Esophagus muscularis mucosa (tissue), 3 donors: ENCODE results near the gene TTLL3.

Experiments used
- POLR2A ChIP-seq: fragments of 450-650 bp; IDR thresholded peaks from one replicate; pipeline ENCODE4 v1.6.1; 2017; ENCODE audit warnings: antibody characterized with exemption, moderate library complexity, mild to moderate bottlenecking, low read depth
- POLR2AphosphoS5 ChIP-seq, 2 donors: sonication (generic); formaldehyde crosslinking; IDR thresholded peaks; one replicate each; pipeline ENCODE4 v1.6.1; 2017; ENCODE audit warnings: antibody characterized with exemption in 2 of 2
- TF ChIP-seq, protein P1 (sequence below), 3 experiments: fragments of 200-600 bp in 2 of 3; fragments of 450-650 bp in 1 of 3; sonication (generic) in 2 of 3; IDR thresholded peaks; one replicate each; pipeline ENCODE4 v1.5.1; 2017 to 2019; ENCODE audit warnings: antibody characterized with exemption in 3 of 3, mild to moderate bottlenecking in 2 of 3, moderate library complexity in 1 of 3

DNA sequence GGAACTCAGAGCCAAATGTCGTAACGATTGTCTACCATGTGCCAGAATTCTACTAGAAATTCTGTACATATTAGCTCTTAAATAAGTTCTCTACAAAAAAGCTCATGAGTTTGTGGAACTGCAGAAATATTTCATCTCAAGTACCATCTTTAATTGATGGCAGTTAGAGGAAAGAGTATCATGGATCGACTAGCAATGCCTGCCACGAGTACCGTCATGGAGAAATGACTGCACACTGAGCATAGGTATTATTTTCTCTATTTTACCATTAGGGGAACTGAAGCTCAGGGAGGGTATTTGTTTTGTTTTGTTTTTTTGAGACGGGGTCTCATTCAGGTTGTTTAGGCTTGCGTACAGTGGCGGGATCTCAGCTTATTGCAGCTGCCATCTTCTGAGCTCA is 31.0 kb downstream of the TTLL3 start:
- TF ChIP-seq POLR2A (no peak), POLR2AphosphoS5 (IDR thresholded peaks at IDR 0.05) (no peak)
- TF ChIP-seq, protein P1, sequence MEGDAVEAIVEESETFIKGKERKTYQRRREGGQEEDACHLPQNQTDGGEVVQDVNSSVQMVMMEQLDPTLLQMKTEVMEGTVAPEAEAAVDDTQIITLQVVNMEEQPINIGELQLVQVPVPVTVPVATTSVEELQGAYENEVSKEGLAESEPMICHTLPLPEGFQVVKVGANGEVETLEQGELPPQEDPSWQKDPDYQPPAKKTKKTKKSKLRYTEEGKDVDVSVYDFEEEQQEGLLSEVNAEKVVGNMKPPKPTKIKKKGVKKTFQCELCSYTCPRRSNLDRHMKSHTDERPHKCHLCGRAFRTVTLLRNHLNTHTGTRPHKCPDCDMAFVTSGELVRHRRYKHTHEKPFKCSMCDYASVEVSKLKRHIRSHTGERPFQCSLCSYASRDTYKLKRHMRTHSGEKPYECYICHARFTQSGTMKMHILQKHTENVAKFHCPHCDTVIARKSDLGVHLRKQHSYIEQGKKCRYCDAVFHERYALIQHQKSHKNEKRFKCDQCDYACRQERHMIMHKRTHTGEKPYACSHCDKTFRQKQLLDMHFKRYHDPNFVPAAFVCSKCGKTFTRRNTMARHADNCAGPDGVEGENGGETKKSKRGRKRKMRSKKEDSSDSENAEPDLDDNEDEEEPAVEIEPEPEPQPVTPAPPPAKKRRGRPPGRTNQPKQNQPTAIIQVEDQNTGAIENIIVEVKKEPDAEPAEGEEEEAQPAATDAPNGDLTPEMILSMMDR (IDR thresholded peaks at IDR 0.05) = no peak
